Measurements from ENCODE around the gene PTN. TPM values are rescaled to one million over a fixed set of nuclear protein-coding genes. Genes with fewer than 3 reads are reported as not detected.
"Not testable (repeated sequence)": the region's sequence is repeated elsewhere in the genome, so short reads cannot be mapped to it uniquely, and the experiment has no call there.

The PTN gene
- total RNA-seq, 1 donor from 2014 or later: 228 TPM

- Mint-ChIP-seq H3K27me3 (ENCODE audit: low read depth) (no peaks in the 10 kb centered on the region), H3K9me3 (no peaks in the 10 kb centered on the region), H3K4me1 (peaks cover 23% of the 10 kb centered on the region), H3K27ac (ENCODE audit: unreplicated experiment) (no peak overlapping the region), H3K36me3 (ENCODE audit: low read depth) (peaks cover 34% of the 10 kb centered on the region), H3K4me3 (no peak overlapping the region)
- TF ChIP-seq CTCF (conservative IDR thresholded peaks at IDR 0.05): no peak
- DNase-seq (ENCODE audit: low read depth, low spot score): no peak
Measured at GRCh38 chr7:137269240-137269639, 74.3 kb downstream of the PTN start.

GRCh38 chr7:137268001-137268865 is 75.3 kb downstream of the PTN start:
- H3K4me3 Mint-ChIP-seq; H3K27me3 Mint-ChIP-seq (ENCODE audit: low read depth); DNase-seq (ENCODE audit: low read depth, low spot score); H3K9me3 Mint-ChIP-seq: not testable (repeated sequence)
- Mint-ChIP-seq H3K36me3 (ENCODE audit: low read depth) (peaks cover 39% of the 10 kb centered on the region), H3K27ac (ENCODE audit: unreplicated experiment) (peak overlapping the region; percentile 16), H3K4me1 (peaks cover 18% of the 10 kb centered on the region)

GRCh38 chr7:137266764-137267163 is 76.8 kb downstream of the PTN start:
- H3K4me3 Mint-ChIP-seq: no peak overlapping the region

DNA sequence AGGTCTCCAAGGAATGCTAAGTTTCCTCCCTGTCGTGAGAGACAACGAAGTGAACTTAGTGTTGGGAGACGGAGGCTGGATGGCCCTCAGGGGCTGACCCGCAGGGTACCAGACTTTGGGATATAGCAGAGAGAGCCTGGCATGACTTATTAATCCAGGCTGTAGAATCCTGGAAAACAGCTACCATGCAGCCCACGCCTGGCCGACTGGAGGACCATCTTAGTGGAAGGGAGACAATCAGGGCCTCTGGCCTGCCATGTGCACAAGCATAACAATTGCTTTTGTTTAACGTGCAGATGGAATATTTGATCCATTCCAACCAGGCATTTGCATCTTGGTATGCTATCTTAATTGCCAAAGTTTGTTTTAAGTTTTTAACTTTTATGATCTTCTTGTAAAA is 78.1 kb downstream of the PTN start:
- not testable (repeated sequence) for DNase-seq (ENCODE audit: low read depth, low spot score); H3K27ac Mint-ChIP-seq (ENCODE audit: unreplicated experiment); H3K4me3 Mint-ChIP-seq; H3K27me3 Mint-ChIP-seq (ENCODE audit: low read depth); H3K9me3 Mint-ChIP-seq
- Mint-ChIP-seq H3K36me3 (ENCODE audit: low read depth) (peaks cover 50% of the 10 kb centered on the region), H3K4me1 (peaks cover 16% of the 10 kb centered on the region)

More at GRCh38 chr7:137266764-137267163, 76.8 kb downstream of the PTN start:
- no peak for DNase-seq (ENCODE audit: low read depth, low spot score)
- no peak for TF ChIP-seq CTCF (conservative IDR thresholded peaks at IDR 0.05)
- no peaks in the 10 kb centered on the region for H3K27me3 Mint-ChIP-seq (ENCODE audit: low read depth)
- peaks cover 50% of the 10 kb centered on the region for H3K36me3 Mint-ChIP-seq (ENCODE audit: low read depth)
- peaks cover 2% of the 10 kb centered on the region for H3K9me3 Mint-ChIP-seq
- peak overlapping the region; percentile 67 for H3K27ac Mint-ChIP-seq (ENCODE audit: unreplicated experiment)
- H3K4me1 Mint-ChIP-seq: peaks cover 16% of the 10 kb centered on the region

- no peak overlapping the region for H3K4me3 Mint-ChIP-seq
- H3K27ac Mint-ChIP-seq (ENCODE audit: unreplicated experiment): peak overlapping the region; percentile 70
- H3K9me3 Mint-ChIP-seq: peaks cover 2% of the 10 kb centered on the region
- no peak for TF ChIP-seq CTCF (conservative IDR thresholded peaks at IDR 0.05)
- peaks cover 35% of the 10 kb centered on the region for H3K36me3 Mint-ChIP-seq (ENCODE audit: low read depth)
- peaks cover 11% of the 10 kb centered on the region for H3K4me1 Mint-ChIP-seq
- no peaks in the 10 kb centered on the region for H3K27me3 Mint-ChIP-seq (ENCODE audit: low read depth)
- DNase-seq (ENCODE audit: low read depth, low spot score): no peak
Measured at GRCh38 chr7:137262599-137262998, 80.9 kb downstream of the PTN start.

DNA sequence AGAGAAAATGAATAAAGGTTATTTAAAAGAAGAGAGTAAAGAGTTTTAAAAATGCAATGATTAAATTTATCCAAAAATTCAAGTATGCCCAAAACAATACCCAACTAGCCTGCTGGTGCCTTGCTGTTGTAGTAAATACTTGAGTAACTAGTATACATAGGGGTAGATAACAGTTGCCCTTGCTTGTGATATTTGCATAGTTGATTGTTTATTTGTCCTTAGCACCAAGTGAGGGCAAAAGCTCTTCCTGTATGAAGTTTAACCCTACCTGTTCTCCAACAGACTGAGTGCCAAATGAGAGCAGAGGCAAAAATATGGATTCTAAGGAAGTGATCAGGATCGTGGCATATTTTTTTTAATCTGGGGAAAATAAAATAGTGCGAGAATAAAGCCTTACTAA is 85.0 kb downstream of the PTN start:
- Mint-ChIP-seq H3K9me3 (peaks cover 2% of the 10 kb centered on the region), H3K4me3 (no peak overlapping the region), H3K4me1 (no peaks in the 10 kb centered on the region), H3K27ac (ENCODE audit: unreplicated experiment) (no peak overlapping the region), H3K36me3 (ENCODE audit: low read depth) (peaks cover 27% of the 10 kb centered on the region), H3K27me3 (ENCODE audit: low read depth) (no peaks in the 10 kb centered on the region)
- TF ChIP-seq CTCF (conservative IDR thresholded peaks at IDR 0.05): no peak
- DNase-seq (ENCODE audit: low read depth, low spot score): no peak

All from neural crest cell (in vitro differentiated cells).